CD4-positive, alpha-beta T cell treated with Interleukin-4 for 1 hour (primary cell): ENCODE results near the gene FOXP1.
A peak's percentile ranks its signal among the peaks of the same experiment; 100 is the strongest.

Experiments
- DNase-seq, 2 donors: peaks; one replicate each; pipeline ENCODE4 v3.0.0-alpha.2; 2020 to 2022

Gene FOXP1

DNA sequence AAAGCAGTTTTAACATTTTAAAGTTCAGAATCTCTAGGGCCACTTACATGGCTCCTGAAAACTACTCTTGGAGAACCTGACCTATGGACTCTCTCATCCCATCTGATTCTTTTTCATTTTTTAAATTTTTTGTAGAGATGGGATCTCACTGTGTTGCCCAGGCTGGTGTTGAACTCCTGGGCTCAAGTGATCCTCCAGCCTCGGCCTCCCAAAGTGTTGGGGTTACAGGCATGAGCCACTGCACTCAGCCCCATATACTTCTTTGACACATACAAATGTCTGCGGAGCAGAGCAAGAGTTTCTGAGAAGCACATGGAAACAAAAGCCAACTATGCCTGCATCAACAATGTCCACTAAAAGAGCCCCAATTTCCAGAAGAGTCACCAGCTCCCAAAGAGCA, 189.8 kb downstream of the FOXP1 start:
- DNase-seq: no peak

DNA sequence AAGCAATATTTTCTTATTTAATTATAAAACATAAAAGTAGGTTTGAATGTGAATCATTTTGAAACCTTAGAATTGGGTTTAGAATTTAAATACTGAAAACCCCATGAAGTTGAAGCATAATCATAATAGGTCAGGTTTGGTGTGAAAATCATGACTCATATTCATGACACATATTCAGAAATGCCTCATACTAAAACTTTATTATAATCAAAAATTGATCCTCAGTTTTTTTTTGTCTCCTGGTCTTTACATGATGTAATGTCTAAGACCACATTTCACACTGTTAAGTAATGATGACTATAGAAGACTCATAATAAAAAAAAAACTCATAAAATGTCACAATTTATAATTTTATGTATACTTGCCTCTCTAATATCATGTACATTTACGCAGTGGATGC, 190.4 kb downstream of the FOXP1 start:
- peak in 1 of 2 donors; percentile 43 for DNase-seq

DNA sequence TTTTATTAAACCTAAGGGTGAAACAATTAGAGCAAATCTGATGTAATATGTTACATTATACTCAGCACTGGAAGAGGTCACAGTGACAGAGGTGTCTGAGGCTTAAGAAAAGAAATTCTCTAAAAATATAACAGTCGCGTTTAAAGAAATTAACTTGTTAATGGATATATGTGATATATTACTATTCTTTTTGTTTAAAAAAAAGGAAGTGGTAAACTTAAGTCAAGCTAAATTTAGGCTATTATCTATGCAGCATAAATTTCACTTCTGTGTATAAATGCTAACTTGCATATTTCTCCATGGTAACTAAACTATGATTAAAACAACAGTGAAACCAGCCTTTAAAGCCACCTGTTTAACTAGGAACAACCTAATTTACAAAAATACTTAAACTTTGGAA, 191.3 kb downstream of the FOXP1 start:
- DNase-seq: peak in 1 of 2 donors; percentile 64

DNA sequence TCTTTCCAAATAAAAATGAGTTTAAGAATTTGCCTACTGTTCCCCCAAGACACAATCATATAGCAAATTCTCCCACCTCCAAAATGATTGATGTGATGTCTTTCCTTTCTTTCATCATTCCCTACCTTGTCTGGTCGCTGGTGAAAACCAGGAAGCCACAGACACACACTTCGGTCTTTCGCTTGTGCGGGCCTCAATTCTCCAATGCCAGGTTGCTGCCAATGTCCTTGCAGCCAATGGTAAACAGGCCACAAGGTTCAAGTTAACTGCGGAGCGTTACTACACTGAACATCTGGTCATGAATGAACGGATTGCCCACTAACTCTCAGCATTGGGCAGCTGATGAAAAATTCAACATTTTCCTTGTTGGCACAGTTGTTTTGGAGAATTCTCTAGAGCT, 192.2 kb downstream of the FOXP1 start:
- DNase-seq: peak in 1 of 2 donors; percentile 36

DNA sequence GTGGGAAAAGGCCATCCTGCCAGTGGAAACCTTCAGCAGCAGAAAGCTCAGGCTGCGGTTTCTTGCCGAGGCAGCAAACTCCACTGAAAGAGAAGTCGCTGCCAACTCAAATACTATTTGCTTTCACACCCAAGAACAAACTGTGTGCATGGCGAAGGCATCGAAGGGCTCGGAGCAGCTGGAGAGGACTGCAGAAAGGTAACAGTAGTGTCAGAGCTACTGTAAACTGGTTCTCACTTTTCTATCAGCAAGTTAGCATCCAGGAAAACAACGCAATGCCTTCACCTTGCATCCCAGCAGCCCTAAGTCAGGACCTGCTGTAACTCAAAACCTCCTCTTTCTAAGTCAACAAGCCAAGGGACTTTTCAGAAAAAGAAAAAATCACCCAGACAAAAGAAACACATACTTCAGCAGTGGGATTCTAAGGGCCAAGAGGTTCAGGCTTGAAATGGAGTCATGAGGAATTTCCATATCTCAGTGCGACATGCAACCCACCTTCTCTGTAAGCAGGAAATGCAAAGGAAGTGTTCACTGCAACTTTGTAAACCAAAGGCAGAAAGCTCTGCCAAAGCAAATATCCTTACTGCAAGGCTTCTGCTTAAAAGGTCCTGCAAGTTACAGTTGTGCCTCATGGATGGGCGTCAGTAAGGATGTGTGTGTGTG, 193.5 kb downstream of the FOXP1 start:
- DNase-seq: peak; percentile 44 to 50

DNA sequence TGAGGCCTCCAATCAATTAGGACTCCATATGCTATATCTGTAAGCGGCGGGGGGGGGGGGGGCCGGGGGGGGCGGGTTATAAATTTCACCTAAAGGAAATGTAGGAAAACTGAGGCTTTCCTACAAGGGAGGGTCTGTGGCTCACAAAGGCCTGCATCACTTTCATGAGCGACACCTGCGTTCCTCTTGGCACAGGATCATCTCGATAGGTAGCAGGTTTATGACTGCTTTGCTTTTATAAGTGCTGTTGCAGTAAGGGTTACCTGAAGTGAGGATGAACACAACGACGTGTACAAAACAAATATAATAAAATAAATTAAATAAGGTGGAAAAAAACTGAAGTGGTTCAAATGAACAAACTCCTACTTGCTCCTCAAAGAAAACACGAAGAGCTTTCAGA, 194.3 kb downstream of the FOXP1 start:
- no peak for DNase-seq

DNA sequence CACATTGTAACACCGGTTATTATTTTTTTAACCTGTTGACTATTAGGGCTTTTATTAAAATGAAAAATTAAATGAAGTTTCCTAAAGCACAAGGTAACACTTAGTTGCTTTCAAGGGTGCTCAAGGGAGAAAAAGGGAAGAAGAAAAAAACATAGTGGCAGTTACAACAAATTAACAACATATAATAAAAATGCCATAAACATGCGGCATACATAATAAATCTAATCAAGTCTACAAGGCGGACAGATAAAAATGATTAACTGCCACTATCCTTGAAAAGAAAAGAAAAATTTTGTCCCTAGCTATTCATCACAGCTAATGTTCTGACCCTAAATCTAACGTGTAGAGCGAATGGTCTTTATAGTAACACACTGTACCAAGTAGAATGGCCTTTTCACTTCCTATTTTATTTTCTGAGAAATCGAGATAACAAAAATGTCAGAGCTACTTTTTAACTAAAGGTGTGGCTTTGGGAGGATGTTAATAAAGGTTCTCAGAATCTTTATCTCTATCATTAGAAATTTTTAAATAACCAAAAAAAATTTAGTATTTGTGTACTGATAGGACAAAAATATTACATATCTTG, 194.9 kb downstream of the FOXP1 start:
- DNase-seq: no peak

DNA sequence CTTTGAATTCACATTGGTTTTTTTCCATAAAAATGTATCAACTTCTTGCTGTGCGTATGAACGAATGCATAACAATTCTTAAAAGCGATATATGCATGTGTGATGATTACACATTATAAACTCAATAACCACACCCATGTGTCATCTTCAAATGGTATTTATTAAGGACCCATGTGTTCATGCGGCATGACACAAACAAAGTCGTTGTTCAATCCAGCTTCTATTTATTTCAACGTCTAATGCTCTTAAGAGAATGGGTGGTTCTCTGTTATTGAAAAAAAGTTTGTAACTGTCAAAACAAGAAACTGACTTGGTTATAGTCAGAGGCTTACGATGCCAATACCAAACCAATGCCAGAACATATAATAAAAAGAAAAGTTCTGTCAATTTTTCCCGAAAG, 195.9 kb downstream of the FOXP1 start:
- DNase-seq: no peak

DNA sequence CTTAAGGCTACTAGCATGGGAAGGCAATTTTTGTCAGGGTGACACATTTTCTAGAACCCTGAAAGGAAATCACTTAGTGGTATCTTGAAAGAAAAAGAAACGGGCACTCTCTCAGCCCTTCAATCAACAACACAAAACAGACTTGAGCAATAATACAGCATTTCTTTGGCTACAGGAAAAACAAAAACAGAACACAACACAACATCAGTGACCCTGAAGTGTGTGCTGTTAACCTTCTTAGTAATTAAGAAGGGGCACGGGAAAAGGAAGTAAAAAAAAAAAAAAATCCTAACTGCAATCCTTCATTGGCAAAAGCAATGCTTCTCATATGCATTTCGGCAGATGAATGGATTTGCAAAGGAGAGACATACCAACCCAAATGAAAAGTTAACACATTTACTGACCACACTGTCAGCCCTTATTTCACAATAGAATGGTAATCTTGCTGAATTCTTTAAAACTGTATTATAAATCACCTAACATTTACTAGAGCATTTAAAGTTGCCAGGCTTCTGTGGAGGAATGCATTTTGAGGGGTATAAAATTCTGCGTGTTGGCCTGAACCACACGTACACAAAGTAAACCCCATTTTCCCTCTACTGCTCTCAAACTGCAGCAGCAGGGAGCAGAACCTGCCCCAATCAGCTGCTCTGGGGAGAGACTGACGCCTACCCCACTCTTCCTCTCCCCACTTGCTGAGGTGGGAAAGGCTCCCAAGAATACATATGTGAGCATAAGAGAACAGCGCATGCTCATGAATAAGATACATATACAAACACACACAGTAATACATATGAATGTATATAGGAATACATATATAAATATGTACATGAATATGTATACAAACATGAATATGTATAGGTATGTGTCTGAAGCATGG, 198.5 kb downstream of the FOXP1 start:
- peak in 1 of 2 donors; percentile 24 for DNase-seq

DNA sequence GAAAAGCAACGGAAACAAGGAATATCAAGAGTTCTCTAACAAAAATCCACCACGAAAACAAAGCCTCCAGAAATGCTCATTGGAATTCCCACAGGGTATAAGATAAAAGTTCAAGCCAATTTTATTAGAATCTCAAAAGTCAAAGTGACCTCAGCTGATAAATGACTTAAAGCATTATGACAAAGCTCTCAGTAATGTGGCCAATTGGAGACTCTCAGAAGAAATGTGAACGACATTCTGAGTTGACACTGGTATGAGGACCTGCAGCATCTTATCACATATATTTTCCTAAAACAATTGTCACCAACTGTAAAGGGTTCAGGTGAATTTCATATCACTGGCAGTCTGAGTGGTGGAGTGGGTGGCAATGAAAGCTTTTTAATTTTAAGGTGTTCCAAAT, 199.1 kb downstream of the FOXP1 start:
- no peak for DNase-seq

DNA sequence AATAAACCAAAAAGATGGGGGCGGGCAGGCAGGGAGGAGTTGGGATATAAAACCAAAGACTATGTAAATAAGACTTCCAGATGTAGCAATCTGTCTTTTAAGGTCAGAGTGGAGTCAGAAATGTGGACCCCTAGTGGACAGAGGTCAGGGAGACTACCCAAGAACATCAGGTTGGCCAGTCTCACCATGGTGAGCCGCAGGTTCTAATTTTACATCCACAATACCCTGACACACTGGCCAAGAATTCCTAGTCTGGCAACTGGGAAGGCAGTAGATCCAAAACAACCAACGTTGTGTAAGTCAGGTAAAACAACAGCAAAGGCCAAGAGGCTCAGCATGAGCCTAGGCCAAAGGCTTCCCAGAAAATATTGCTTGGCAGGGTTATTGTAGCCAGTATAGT, 203.4 kb downstream of the FOXP1 start:
- DNase-seq: no peak

DNA sequence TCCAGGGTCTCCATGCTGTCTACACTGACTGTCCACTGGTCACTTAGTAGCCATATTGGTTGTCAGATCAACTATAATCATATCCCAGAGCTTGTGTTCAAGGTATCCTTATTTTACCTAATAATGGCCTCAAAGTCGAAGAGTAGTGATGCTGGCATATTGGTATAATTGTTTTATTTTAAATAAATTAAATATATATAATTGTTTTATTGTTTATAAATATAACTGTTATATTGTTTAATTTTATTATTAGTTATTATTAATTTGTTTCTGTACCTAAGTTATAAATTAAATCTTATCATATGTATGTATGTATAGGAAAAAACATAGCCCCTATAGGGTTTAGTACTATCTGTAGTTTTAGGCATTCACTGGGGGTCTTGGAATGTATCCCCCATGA, 205.0 kb downstream of the FOXP1 start:
- no peak for DNase-seq

DNA sequence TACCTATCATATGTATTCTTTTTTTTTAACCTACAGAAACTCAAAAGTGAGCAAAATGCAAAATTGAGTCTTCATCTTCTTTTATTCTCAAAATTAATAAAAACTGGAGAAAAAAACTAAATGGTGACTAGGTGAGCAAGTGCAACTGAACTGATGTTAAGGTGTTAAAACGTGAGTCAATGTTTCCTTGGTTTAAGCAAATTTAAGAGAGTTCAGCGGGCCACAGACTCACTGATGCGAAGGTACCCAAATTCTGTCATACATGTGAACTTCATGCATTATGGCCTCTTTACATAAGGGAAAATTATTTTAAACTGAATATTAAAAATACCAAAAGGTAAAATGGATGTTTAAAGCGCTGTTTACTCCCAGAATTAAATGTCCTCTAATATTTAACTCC, 206.6 kb downstream of the FOXP1 start:
- no peak for DNase-seq

DNA sequence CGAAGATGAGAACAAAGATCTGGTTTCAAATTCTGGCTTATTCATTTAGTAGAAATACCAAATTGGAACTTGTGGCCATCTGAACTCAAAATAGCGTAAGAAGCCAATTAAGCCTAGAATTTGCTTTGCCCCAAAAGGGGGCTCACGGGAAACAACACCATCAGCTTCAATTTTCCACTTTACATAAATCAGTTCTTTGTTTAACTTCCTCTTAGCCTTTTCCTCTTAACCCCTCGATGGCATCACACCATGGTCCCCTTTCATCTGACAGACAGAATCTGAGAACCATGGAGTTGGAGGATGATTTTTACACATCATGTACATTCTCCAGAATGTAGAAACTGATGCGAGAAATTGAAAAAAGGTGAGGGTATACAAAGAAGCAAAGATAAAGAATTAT, 207.0 kb downstream of the FOXP1 start:
- DNase-seq: no peak

DNA sequence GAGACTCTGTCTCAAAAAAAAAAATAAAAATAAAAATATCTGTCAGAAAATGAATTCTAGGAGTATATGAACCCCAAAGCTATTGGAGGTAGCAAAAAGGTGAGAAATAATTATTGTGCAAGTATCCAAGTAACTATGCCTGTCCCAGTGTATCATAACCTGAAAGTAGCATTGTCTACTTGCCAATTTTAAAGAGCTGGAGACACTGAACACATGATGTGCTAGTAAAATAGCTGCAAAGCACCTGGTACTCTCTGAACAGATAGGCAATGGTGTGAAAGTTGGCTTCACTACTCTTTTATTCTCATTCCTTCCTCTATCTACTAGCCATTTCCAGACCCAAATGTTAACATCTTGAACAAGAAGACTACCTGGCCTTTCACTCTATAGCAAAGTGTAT, 208.9 kb downstream of the FOXP1 start:
- no peak for DNase-seq

DNA sequence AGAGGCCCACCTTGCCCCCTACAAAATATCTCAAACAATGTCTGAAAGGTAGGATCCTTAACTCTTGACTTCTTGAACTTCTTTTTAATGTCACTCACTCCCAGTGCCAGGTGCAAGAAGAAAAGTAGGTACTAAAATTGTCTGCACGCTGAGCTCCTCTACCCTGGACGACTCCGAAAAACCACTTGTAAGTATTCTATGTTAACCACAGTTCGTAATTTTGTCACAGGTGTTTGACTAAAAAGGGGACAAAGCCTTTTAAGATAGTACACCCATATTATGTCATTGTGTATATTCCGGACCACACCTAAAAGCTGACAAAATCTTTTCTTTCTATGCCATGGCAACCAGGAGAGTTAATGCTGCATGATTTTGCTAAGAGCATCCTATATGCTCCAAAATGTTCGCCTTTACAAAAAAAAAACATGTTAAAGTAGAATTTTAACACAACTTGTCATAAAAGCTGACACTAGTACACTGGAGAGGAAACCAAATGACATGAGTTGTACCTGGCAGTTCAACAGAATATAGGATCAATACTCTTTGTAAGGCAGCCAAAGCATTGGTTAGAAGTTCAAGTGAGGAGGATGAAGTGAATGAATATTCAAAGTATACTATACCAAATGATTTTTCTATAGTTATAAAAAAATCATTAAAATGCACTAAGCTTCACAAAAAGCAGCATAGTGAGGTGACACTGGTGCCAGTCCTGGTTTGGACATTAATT, 210.5 kb downstream of the FOXP1 start:
- DNase-seq: peak; percentile 66 to 76

DNA sequence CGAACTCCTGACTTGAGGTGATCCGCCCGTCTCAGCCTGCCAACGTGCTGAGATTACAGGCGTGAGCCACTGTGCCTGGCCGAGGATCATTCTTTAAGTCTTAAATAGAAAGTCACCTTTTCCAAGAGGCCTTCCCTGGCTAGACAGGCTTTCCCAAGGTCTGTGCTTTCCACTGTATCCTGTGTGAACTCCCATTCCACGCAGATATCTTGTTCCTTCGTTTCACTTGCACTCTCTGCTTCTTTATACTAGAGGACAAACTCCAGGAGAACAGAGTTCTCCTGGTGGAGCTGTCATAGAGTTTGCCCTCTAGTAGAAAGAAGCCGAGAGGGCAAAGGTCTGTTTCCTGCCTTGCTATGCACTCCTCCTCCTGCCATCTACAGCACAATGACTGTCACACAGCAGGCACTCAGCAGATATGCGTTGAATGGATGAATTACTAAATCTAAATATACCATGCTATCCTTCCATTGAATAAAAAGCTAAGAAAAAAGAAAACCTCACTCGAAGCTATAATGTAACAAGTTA, 211.2 kb downstream of the FOXP1 start:
- peak in 1 of 2 donors; percentile 20 for DNase-seq

DNA sequence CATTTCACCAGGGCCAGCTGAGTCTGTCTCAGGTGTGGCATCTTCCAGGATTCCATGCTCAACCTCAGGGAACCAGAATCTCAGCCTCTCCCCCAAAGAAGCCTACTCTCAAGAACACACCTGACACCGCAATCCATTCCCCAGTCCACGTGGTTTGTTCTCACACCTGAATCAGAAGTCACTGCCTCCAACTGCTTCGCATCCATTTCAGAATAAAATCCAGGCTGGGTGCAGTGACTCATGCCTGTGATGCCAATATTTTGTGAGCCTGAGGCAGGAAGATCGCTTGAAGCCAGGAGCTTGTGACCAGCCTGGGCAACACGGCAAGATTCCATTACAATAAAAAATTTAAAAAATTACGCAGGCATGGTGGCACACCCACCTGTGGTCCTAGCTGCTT, 212.2 kb downstream of the FOXP1 start:
- DNase-seq: no peak

DNA sequence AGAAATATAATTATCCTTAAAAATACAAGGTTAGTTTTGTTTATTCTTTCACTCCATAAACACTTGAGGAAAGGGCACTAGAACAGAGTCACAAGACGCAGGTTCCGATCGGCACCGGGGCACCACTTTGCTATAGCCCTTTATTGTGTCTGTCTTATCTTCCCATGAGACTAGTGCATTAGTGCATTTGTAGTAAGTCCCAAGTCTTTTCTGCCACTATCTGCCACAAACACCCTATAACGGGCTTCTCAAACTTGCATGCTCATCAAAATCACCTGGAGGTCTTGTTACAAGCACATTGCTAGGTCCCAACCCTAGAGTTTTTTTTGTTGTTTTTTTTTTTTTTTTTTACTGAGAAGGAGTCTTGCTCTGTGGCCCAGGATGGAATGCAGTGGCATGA, 213.1 kb downstream of the FOXP1 start:
- DNase-seq: no peak

DNA sequence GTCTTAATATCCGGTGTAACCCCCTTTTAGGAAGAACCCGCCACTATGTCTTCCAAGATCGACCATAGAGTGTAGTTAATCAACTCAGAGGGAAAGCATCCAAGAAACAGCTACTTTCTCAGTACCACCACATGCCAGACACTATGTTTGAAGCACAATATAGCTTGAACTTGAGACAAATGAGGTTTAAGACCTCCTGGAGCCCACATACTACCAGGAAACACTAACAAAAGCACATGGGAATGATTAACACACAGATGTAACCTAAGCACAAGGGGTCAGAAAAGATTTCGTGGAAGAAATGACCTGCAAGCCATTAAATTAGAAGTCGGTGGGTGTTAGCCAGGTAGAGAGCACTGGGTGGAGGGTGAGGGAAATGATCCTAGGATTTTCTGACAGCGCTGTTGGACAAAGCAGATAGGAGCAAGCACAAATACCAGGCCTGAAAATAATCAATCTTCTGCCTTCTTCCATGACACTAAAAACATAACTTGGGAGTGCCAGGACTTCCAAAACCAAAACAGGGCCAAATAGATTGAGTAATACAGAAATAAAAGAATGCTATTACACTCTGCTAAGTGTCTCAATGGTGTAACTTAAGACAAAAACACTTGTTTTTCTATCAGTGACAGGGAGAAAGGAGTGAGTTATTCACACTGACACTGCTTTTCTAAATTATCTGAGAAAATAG, 213.7 kb downstream of the FOXP1 start:
- no peak for DNase-seq

DNA sequence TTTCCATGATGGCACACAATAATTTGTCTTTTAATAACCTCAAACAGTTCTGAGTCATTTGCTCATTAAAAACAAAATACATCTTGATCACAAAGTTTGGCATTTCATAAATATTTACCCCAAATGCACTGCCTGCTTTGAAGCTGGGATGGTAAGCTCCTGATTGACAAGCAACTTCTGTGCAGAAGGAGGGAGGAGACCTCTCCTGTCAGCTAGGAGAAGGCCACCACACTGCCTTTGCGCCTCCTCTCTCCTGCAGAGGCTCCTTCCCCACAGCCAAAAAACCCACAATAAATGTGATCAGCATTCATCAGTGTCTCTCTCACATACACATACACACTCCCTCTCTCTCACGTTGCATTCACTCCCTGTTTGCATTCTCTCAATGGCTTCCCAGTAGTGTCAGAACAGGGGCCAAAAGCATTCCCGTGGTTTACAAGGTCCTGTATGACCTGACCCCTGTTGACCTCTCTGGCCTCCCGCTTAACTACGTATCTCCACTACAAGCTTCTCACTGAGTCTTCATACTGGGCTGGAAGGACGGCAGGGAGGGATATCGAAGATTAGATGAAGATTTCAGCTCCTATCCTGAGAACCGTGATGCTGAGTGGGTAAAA, 216.4 kb downstream of the FOXP1 start:
- no peak for DNase-seq

DNA sequence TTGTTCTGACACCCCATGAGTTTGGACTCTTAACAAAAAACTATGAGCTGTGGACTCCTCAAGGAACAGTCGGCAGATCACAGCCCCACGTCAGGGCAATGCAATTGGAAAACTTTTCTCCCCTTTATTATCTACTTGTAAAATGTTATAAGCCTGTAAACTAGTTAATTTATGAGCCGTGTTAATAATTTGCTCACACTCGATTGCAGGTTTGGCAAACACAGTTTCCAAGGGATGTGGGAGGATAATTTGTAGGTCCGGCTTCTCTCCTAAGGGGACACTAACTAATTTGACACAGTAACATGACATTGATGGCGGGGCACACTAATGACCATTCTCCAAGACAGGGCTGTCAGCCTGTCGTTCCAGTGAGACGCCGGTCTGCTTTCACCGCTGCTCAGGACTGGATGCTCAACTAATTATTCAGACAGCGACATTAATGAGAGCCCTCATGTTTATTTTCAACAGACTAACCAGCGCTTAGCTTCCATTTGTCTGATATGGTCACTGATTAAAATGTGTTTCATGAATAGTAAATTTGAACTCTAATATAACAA, 222.1 kb downstream of the FOXP1 start:
- no peak for DNase-seq
